ENCODE measurements around the gene LEPR. TPM values are rescaled to one million over a fixed set of nuclear protein-coding genes. Genes with fewer than 3 reads are reported as not detected.

LEPR gene
- total RNA-seq, 1 experiment from 2014 or later, result 5.3 TPM

DNA sequence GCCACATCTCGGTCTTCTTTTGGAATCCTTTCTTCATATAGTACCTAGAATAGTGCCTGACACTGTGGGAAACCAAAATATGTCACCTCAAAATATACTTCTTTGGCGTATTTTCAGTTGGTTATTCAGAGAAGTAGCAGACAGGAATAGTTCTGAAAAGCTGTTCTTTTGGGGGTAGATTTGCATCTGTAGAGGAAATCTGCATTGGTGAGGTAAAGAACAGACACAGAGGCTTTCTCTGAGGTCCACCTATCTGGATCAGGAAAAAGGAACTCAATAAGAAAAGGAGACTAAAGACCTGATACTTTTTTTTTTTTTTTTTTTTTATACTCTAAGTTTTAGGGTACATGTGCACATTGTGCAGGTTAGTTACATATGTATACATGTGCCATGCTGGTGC, 23.2 kb downstream of the LEPR start:
- no peak overlapping the region for H3K4me3 Mint-ChIP-seq
- peaks cover 17% of the 10 kb centered on the region for H3K36me3 Mint-ChIP-seq
- H3K27ac Mint-ChIP-seq, result 0 out of 2 replicates have a peak overlapping the region, but pooled peaks have one; percentile 23
- POLR2A ChIA-PET, result no interaction called here
- H3K27me3 Mint-ChIP-seq (ENCODE audit: low read depth), result no peaks in the 10 kb centered on the region
- CTCF ChIA-PET, result no interaction called here
- H3K9me3 Mint-ChIP-seq, result peaks cover 15% of the 10 kb centered on the region
- TF ChIP-seq ZNF416 (CRISPR knock-in tag; IDR thresholded peaks at IDR 0.05) (no peak), ZNF263 (CRISPR knock-in tag; IDR thresholded peaks at IDR 0.05; ENCODE audit: low read depth) (no peak), MYBL2 (CRISPR knock-in tag; IDR thresholded peaks at IDR 0.05) (no peak), EMX1 (CRISPR knock-in tag; IDR thresholded peaks at IDR 0.05) (no peak), ZNF396 (CRISPR knock-in tag; IDR thresholded peaks at IDR 0.05; ENCODE audit: borderline replicate concordance) (no peak), MXD4 (CRISPR knock-in tag; IDR thresholded peaks at IDR 0.05; ENCODE audit: borderline replicate concordance) (no peak), JUN (CRISPR knock-in tag; IDR thresholded peaks at IDR 0.05) (no peak), HMGA2 (CRISPR knock-in tag; IDR thresholded peaks at IDR 0.05) (no peak), ZNF138 (CRISPR knock-in tag; conservative IDR thresholded peaks at IDR 0.05) (no peak), ELF4 (CRISPR knock-in tag; IDR thresholded peaks at IDR 0.05; ENCODE audit: low read depth) (no peak), RORB (CRISPR knock-in tag; IDR thresholded peaks at IDR 0.05) (no peak), SMAD4 (CRISPR knock-in tag; IDR thresholded peaks at IDR 0.05) (no peak), E2F4 (CRISPR knock-in tag; IDR thresholded peaks at IDR 0.05; ENCODE audit: borderline replicate concordance, low read depth) (no peak)
- TF ChIP-seq, protein P1, sequence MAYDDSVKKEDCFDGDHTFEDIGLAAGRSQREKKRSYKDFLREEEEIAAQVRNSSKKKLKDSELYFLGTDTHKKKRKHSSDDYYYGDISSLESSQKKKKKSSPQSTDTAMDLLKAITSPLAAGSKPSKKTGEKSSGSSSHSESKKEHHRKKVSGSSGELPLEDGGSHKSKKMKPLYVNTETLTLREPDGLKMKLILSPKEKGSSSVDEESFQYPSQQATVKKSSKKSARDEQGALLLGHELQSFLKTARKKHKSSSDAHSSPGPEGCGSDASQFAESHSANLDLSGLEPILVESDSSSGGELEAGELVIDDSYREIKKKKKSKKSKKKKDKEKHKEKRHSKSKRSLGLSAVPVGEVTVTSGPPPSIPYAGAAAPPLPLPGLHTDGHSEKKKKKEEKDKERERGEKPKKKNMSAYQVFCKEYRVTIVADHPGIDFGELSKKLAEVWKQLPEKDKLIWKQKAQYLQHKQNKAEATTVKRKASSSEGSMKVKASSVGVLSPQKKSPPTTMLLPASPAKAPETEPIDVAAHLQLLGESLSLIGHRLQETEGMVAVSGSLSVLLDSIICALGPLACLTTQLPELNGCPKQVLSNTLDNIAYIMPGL (CRISPR knock-in tag; IDR thresholded peaks at IDR 0.05), result no peak
- TF ChIP-seq, protein P2, sequence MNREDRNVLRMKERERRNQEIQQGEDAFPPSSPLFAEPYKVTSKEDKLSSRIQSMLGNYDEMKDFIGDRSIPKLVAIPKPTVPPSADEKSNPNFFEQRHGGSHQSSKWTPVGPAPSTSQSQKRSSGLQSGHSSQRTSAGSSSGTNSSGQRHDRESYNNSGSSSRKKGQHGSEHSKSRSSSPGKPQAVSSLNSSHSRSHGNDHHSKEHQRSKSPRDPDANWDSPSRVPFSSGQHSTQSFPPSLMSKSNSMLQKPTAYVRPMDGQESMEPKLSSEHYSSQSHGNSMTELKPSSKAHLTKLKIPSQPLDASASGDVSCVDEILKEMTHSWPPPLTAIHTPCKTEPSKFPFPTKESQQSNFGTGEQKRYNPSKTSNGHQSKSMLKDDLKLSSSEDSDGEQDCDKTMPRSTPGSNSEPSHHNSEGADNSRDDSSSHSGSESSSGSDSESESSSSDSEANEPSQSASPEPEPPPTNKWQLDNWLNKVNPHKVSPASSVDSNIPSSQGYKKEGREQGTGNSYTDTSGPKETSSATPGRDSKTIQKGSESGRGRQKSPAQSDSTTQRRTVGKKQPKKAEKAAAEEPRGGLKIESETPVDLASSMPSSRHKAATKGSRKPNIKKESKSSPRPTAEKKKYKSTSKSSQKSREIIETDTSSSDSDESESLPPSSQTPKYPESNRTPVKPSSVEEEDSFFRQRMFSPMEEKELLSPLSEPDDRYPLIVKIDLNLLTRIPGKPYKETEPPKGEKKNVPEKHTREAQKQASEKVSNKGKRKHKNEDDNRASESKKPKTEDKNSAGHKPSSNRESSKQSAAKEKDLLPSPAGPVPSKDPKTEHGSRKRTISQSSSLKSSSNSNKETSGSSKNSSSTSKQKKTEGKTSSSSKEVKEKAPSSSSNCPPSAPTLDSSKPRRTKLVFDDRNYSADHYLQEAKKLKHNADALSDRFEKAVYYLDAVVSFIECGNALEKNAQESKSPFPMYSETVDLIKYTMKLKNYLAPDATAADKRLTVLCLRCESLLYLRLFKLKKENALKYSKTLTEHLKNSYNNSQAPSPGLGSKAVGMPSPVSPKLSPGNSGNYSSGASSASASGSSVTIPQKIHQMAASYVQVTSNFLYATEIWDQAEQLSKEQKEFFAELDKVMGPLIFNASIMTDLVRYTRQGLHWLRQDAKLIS (CRISPR knock-in tag; IDR thresholded peaks at IDR 0.05; ENCODE audit: borderline replicate concordance), result no peak
- TF ChIP-seq, protein P3, sequence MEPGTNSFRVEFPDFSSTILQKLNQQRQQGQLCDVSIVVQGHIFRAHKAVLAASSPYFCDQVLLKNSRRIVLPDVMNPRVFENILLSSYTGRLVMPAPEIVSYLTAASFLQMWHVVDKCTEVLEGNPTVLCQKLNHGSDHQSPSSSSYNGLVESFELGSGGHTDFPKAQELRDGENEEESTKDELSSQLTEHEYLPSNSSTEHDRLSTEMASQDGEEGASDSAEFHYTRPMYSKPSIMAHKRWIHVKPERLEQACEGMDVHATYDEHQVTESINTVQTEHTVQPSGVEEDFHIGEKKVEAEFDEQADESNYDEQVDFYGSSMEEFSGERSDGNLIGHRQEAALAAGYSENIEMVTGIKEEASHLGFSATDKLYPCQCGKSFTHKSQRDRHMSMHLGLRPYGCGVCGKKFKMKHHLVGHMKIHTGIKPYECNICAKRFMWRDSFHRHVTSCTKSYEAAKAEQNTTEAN (CRISPR knock-in tag; IDR thresholded peaks at IDR 0.05), result no peak
- peaks cover 38% of the 10 kb centered on the region for H3K4me1 Mint-ChIP-seq
- DNase-seq (ENCODE audit: low spot score) (no peak), ATAC-seq (no peak)

GRCh38 chr1:65444128-65444640, 23.7 kb downstream of the LEPR start:
- peaks cover 17% of the 10 kb centered on the region for H3K36me3 Mint-ChIP-seq
- peaks cover 15% of the 10 kb centered on the region for H3K9me3 Mint-ChIP-seq
- DNase-seq (ENCODE audit: low spot score) (no peak), ATAC-seq (peak; percentile 88)
- CTCF ChIA-PET, result no interaction called here
- peaks cover 38% of the 10 kb centered on the region for H3K4me1 Mint-ChIP-seq
- H3K27me3 Mint-ChIP-seq (ENCODE audit: low read depth), result no peaks in the 10 kb centered on the region
- peak overlapping the region; percentile 88 for H3K27ac Mint-ChIP-seq
- POLR2A ChIA-PET, result no interaction called here
- H3K4me3 Mint-ChIP-seq, result peak overlapping the region; percentile 29; the same call in 1 of the 2 replicates
- TF ChIP-seq TEAD4 (CRISPR knock-in tag; IDR thresholded peaks at IDR 0.05) (no peak), FOXJ3 (CRISPR knock-in tag; IDR thresholded peaks at IDR 0.05; ENCODE audit: borderline replicate concordance) (no peak), OVOL2 (CRISPR knock-in tag; IDR thresholded peaks at IDR 0.05; ENCODE audit: borderline replicate concordance) (no peak), ZNF263 (CRISPR knock-in tag; IDR thresholded peaks at IDR 0.05; ENCODE audit: low read depth) (no peak), PRRX2 (CRISPR knock-in tag; IDR thresholded peaks at IDR 0.05) (no peak), ETV6 (CRISPR knock-in tag; IDR thresholded peaks at IDR 0.05) (no peak), JUN (CRISPR knock-in tag; IDR thresholded peaks at IDR 0.05) (no peak), FOXP1 (CRISPR knock-in tag; IDR thresholded peaks at IDR 0.05; ENCODE audit: borderline replicate concordance) (no peak)
- TF ChIP-seq, protein P4, sequence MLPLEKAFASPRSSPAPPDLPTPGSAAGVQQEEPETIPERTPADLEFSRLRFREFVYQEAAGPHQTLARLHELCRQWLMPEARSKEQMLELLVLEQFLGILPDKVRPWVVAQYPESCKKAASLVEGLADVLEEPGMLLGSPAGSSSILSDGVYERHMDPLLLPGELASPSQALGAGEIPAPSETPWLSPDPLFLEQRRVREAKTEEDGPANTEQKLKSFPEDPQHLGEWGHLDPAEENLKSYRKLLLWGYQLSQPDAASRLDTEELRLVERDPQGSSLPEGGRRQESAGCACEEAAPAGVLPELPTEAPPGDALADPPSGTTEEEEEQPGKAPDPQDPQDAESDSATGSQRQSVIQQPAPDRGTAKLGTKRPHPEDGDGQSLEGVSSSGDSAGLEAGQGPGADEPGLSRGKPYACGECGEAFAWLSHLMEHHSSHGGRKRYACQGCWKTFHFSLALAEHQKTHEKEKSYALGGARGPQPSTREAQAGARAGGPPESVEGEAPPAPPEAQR (CRISPR knock-in tag; IDR thresholded peaks at IDR 0.05), result no peak

Data from WTC11 (cell line).